Stomach (tissue), 4 donors: Measurements from ENCODE around the gene PRMT6.

ENCODE experiments used
- CTCF ChIP-seq, 7 experiments: fragments of 450-650 bp in 4 of 7; fragments of 200-600 bp in 3 of 7; sonication (generic) in 3 of 7; IDR thresholded peaks; one replicate each; pipeline ENCODE4 v1.5.1; 2016 to 2019; ENCODE audit warnings: antibody characterized with exemption in 7 of 7, control low read depth in 2 of 7, mild to moderate bottlenecking in 1 of 7
- POLR2A ChIP-seq, 4 donors: fragments of 450-650 bp; IDR thresholded peaks; one replicate each; pipeline ENCODE4 v1.6.1; 2016; ENCODE audit warnings: antibody characterized with exemption in 4 of 4, control low read depth in 2 of 4, mild to moderate bottlenecking in 1 of 4, moderate library complexity in 1 of 4
- POLR2AphosphoS5 ChIP-seq, 3 donors: sonication (generic); formaldehyde crosslinking; IDR thresholded peaks; one replicate each; pipeline ENCODE4 v1.6.1; 2016; ENCODE audit warnings: antibody characterized with exemption in 3 of 3

- no peak for TF ChIP-seq CTCF (IDR thresholded peaks at IDR 0.05)
- TF ChIP-seq POLR2A (IDR thresholded peaks at IDR 0.05) = no peak
- TF ChIP-seq POLR2AphosphoS5 (IDR thresholded peaks at IDR 0.05) = no peak
Observed at GRCh38 chr1:107018445-107018844, 38.0 kb upstream of the PRMT6 start.
